ENCODE data around the gene PLXNA3. TPM values are rescaled to one million over a fixed set of nuclear protein-coding genes. Genes with fewer than 3 reads are reported as not detected.

The PLXNA3 gene
- polyA plus RNA-seq, 10 donors, result 29.4 to 55.6 (median 33.2) TPM

DNA sequence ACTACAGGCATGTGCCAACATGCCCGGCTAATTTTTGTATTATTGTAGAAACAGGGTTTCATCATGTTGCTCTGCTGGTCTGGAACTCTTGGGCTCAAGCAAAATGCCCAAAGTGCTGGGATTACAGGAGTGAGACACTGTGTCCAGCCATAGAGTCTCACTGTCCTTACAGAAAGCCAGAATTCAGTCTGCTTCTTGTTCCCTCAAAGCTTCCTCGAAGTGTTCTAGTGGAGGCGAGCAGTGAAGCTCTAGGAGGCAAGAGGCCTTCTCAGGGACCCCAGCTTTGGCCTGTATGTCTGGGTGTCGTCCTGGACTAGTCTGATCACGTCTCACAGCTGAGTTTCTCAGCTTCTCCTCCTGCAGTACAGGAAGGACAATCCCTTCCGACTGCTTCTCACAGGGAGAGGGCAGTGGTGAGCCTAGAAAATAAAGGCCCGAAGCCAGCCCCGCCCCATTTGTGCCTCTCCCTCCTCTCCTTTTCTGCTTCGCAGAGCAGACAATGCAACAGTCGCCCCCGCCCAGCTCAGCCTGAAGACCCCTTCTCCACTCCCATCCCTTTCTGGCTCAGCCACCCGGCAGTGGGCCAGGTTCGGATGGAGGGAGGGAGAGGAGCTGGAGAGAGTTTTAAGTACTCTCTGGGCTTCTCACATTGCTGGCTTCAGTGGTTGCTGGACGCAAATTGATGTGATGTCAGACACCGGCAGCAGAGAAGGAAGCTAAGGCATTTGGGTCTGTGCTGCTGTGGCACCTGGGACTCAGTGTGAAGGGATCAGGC lies 69.0 kb downstream of the PLXNA3 start:
- peak; percentile 75 to 95 (median 88) for DNase-seq

Other genes with a start within 250 kb of the PLXNA3 start
- gene OPN1MW2, start 238.5 kb upstream of the PLXNA3 start, polyA plus RNA-seq (ENCODE audit: insufficient read length in 10 of 10), result not detected
- not detected for gene OPN1MW3, start 200.7 kb upstream of the PLXNA3 start, polyA plus RNA-seq (ENCODE audit: insufficient read length in 10 of 10)
- not detected for gene TEX28, start 163.2 kb upstream of the PLXNA3 start, polyA plus RNA-seq (ENCODE audit: insufficient read length in 10 of 10)
- gene TKTL1, start 162.5 kb upstream of the PLXNA3 start, polyA plus RNA-seq (ENCODE audit: insufficient read length in 10 of 10), result under 1 TPM in 8 of 10 donors, not detected in 2; 0.08 to 0.72 (median 0.27) TPM
- gene FLNA, start 83.6 kb upstream of the PLXNA3 start, polyA plus RNA-seq (ENCODE audit: insufficient read length in 10 of 10), result 100 to 1,000 TPM; 198 to 402 (median 274) TPM
- gene EMD, start 79.0 kb upstream of the PLXNA3 start, polyA plus RNA-seq (ENCODE audit: insufficient read length in 10 of 10), result 10 to 100 TPM; 39.6 to 54.1 (median 46.9) TPM
- gene RPL10, start 59.9 kb upstream of the PLXNA3 start, polyA plus RNA-seq (ENCODE audit: insufficient read length in 10 of 10), result 1,000 to 10,000 TPM; 4,675 to 6,417 (median 5,723) TPM
- gene DNASE1L1, start 49.0 kb upstream of the PLXNA3 start, polyA plus RNA-seq (ENCODE audit: insufficient read length in 10 of 10), result 10 to 100 TPM; 15.0 to 37.2 (median 32.3) TPM
- 10 to 100 TPM; 15.5 to 38.3 (median 25.9) TPM for gene TAFAZZIN, start 46.7 kb upstream of the PLXNA3 start, polyA plus RNA-seq (ENCODE audit: insufficient read length in 10 of 10)
- gene ATP6AP1, start 29.6 kb upstream of the PLXNA3 start, polyA plus RNA-seq (ENCODE audit: insufficient read length in 10 of 10), result 10 to 100 TPM; 52.3 to 72.3 (median 59.8) TPM
- 100 to 1,000 TPM in 1 of 10 donors, 10 to 100 TPM in 9; 71.8 to 116 (median 84.7) TPM for gene GDI1, start 21.1 kb upstream of the PLXNA3 start, polyA plus RNA-seq (ENCODE audit: insufficient read length in 10 of 10)
- gene FAM50A, start 14.1 kb upstream of the PLXNA3 start, polyA plus RNA-seq (ENCODE audit: insufficient read length in 10 of 10), result 10 to 100 TPM; 48.1 to 69.6 (median 57.6) TPM
- 10 to 100 TPM in 7 of 10 donors, 1 to 10 TPM in 3; 8.4 to 16.6 (median 11.3) TPM for gene LAGE3, start 21.0 kb downstream of the PLXNA3 start, polyA plus RNA-seq (ENCODE audit: insufficient read length in 10 of 10)
- 10 to 100 TPM; 18.4 to 29.0 (median 23.5) TPM for gene UBL4A, start 28.3 kb downstream of the PLXNA3 start, polyA plus RNA-seq (ENCODE audit: insufficient read length in 10 of 10)
- 10 to 100 TPM in 8 of 10 donors, 1 to 10 TPM in 2; 9.1 to 17.4 (median 12.2) TPM for gene SLC10A3, start 32.3 kb downstream of the PLXNA3 start, polyA plus RNA-seq (ENCODE audit: insufficient read length in 10 of 10)
- gene FAM3A, start 58.0 kb downstream of the PLXNA3 start, polyA plus RNA-seq (ENCODE audit: insufficient read length in 10 of 10), result 10 to 100 TPM; 21.6 to 33.9 (median 26.2) TPM
- gene G6PD, start 88.6 kb downstream of the PLXNA3 start, polyA plus RNA-seq (ENCODE audit: insufficient read length in 10 of 10), result 10 to 100 TPM; 10.0 to 17.7 (median 13.1) TPM
- gene IKBKG, start 89.3 kb downstream of the PLXNA3 start, polyA plus RNA-seq (ENCODE audit: insufficient read length in 10 of 10), result 10 to 100 TPM; 11.0 to 14.2 (median 12.9) TPM
- gene CTAG1A, start 126.9 kb downstream of the PLXNA3 start, polyA plus RNA-seq (ENCODE audit: insufficient read length in 10 of 10), result not detected
- not detected for gene CTAG1B, start 161.0 kb downstream of the PLXNA3 start, polyA plus RNA-seq (ENCODE audit: insufficient read length in 10 of 10)
- gene CTAG2, start 195.3 kb downstream of the PLXNA3 start, polyA plus RNA-seq (ENCODE audit: insufficient read length in 10 of 10), result not detected

All from muscle of back (tissue), 11 donors.